OCI-LY3 (cell line): ENCODE data around the gene METTL23.

Experiments
- CTCF ChIP-seq: fragments of 200-600, 300-600 bp; sonication (generic); IDR thresholded peaks from 2 replicates; pipeline ENCODE4 v1.5.1; 2014; ENCODE audit warnings: antibody characterized with exemption, low read length, low read depth
- EZH2phosphoT487 ChIP-seq: fragments of 200-600 bp; shearing (Covaris generic); IDR thresholded peaks from 2 replicates; pipeline ENCODE4 v1.6.1; 2018; ENCODE audit warnings: antibody characterized with exemption, mixed run types, low read depth

GRCh38 chr17:76718516-76718915 is 8.1 kb upstream of the METTL23 start:
- TF ChIP-seq CTCF (no peak), EZH2phosphoT487 (no peak)
